Activated CD4-positive, alpha-beta T cell treated with anti-CD3 and anti-CD28 coated beads for 4 hours (primary cell): Measurements from ENCODE around the gene OR52N1.

Experiments
- DNase-seq, 2 donors: peaks; one replicate each; pipeline ENCODE4 v3.0.0-alpha.2; 2020

OR52N1 gene

GRCh38 chr11:5791165-5791564, at the start of gene OR52N1:
TSS of gene OR52N1 (minus strand) at chr11:5791265. CDS start at chr11:5788816, 2,449 bp downstream.
- no peak for DNase-seq

- DNase-seq, result no peak
Measured at GRCh38 chr11:5837695-5838094, 46.6 kb upstream of the OR52N1 start.

GRCh38 chr11:5833446-5833845, 42.4 kb upstream of the OR52N1 start:
- no peak for DNase-seq

- no peak for DNase-seq
Measured at GRCh38 chr11:5831196-5831829, 40.2 kb upstream of the OR52N1 start.

GRCh38 chr11:5818245-5818886, 27.3 kb upstream of the OR52N1 start:
- no peak for DNase-seq

- DNase-seq, result no peak
Measured at GRCh38 chr11:5815534-5815933, 24.5 kb upstream of the OR52N1 start.

GRCh38 chr11:5809905-5810795, 19.1 kb upstream of the OR52N1 start:
- no peak for DNase-seq

- no peak for DNase-seq
Measured at GRCh38 chr11:5809122-5809519, 18.1 kb upstream of the OR52N1 start.

GRCh38 chr11:5808500-5809121, 17.5 kb upstream of the OR52N1 start, which contains the start of gene OR52N2:
TSS of gene OR52N2 (plus strand) at chr11:5808924. CDS start at chr11:5820336, 11,412 bp downstream.
- peak; percentile 59 to 74 for DNase-seq

GRCh38 chr11:5807580-5807979, 16.5 kb upstream of the OR52N1 start:
- no peak for DNase-seq

DNA sequence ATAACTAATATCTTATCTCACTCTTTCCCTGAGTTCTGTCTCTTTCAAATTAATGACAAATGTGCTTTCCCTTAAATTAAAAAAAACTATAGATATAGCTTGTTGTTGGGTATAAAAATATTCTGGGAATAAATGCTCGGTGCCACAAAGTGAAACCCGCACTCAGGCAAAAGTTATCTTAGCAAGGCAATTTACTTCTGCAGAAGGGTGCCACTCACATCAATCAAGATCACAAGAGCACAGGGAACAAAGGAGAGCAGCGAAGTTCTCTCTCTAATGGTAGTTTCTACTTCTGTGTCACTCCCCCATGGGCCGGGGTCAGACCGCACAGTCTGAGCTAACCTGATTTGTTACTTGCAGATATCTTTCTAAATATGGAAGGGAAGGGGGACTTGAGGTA, 12.9 kb upstream of the OR52N1 start:
- DNase-seq, result no peak

- DNase-seq, result no peak
Measured at GRCh38 chr11:5796541-5796940, 5.5 kb upstream of the OR52N1 start.

DNA sequence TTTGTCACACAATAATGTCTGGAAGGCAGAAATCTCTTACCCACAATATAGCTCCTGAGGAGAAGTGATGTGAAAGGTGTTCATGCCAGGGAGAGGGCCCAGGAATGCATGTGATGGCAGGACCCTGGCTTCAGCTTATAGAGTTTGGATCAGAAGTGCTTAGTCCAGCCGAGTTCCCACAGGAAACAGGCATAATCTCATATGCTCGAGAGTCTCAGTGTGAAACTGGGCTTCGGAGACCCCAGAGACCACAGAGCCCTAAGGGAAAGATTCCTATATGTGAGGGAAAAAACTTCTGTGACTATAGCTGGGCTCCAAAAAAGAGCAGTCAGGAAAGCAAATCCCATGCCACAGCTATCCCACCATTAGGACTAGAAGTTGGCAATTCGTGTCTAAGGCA, 7.8 kb downstream of the OR52N1 start, which contains the start of gene OR52N5:
TSS of gene OR52N5 (minus strand) at position 101 of the 400 bp plus-strand sequence. CDS start 4,721 bp downstream, outside the sequence.
- DNase-seq, result no peak

DNA sequence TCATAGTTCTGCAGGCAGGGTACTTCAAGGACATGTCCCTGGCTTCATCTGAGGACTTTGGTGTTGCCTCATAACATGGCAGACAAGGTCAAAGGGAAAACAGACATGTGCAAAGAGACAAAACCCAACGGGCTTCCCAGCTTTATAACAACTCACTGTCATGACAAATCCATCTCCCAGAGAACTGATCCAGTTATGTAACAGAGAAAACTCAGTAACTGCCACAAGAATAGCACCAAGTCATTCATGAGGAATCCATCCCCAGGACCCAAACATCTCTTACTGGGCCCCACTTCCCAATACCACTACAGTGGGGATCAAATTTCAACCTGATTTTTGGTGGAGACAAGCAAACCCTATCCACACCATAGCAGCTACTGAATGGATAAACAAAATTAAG, 24.0 kb downstream of the OR52N1 start:
- DNase-seq, result no peak

DNA sequence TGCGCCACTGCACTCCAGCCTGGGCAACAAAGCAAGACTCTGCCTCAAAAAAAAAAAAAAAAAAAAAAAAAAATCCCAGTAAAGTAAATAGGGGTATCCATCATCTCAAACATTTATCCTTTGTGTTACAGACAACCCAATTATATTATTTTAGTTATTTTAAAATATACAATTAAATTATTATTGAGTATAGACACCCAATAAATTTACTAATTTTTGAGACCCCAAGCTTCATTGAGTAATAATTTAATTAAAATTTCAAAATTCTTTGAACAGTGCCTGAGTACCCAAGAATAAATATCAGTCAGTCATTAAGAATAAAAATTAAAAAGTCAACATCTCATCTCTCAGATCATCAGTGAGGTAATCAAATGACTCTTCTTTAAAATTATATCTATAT, 37.1 kb downstream of the OR52N1 start, which contains the start of gene OR52N4:
TSS of gene OR52N4 (plus strand) at position 301 of the 400 bp plus-strand sequence. CDS start 498 bp downstream, outside the sequence.
- DNase-seq, result no peak

- no peak for DNase-seq
Measured at GRCh38 chr11:5749836-5750235, 41.2 kb downstream of the OR52N1 start.

DNA sequence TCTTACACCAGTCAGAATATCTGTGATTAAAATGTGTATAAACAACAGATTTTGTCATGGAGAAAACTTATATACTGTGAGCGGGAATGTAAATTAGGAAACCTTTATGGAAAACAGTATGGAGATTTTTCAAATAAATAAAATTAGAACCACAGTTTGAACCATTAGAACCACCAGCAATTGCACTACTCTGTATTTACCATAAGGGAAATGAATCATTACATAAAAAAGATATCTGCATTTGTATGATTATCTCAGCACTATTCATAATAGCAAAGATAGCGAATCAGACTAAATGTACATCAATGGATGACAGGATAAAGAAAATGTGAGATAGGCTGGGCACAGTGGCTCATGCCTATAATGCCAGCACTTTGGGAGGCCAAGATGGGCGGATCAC, 44.5 kb downstream of the OR52N1 start:
- no peak for DNase-seq

DNA sequence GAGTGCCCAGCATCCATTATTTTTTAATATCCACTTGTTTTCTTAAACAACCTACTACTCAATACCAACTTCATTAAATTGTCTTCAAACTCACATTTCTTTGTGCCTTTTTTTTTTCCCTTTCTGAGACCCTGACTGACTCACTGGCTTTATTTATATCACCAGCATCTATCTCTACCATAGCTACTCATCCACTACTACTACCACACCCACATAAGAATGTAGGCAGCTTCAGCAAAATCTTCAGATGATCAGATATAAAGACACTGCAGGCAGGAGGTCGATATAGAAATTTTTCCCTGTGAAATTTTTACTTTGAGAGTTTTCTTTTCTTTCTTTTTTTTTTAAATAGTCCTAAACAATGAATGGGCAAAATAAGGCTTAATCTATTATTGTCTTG, 52.6 kb downstream of the OR52N1 start:
- DNase-seq, result no peak

GRCh38 chr11:5737670-5738392, 53.2 kb downstream of the OR52N1 start:
- no peak for DNase-seq

- no peak for DNase-seq
Measured at GRCh38 chr11:5737091-5737490, 54.0 kb downstream of the OR52N1 start.
